DOHH2 (cell line): Measurements from ENCODE around the gene RPL28.

ENCODE experiments used
- CTCF ChIP-seq: fragments of 200-600 bp; sonication (generic); IDR thresholded peaks from one replicate; pipeline ENCODE4 v1.5.1; 2014; ENCODE audit warnings: antibody characterized with exemption, mild to moderate bottlenecking, low read depth, low read length; ENCODE audit not compliant: poor library complexity, severe bottlenecking
- EZH2phosphoT487 ChIP-seq: fragments of 200-600 bp; sonication (generic); IDR thresholded peaks from 2 replicates; pipeline ENCODE4 v1.6.1; 2017; ENCODE audit warnings: borderline replicate concordance, mild to moderate bottlenecking, antibody characterized with exemption, low read length, moderate library complexity, mixed read lengths

- TF ChIP-seq CTCF, result no peak
- no peak for TF ChIP-seq EZH2phosphoT487
These were observed 11.6 kb upstream of the RPL28 start for GRCh38 chr19:55373993-55374757.
